Measurements from ENCODE around the gene ZNF608. TPM values are rescaled to one million over a fixed set of nuclear protein-coding genes. Genes with fewer than 3 reads are reported as not detected.
A peak's percentile ranks its signal among the peaks of the same experiment; 100 is the strongest.

Gene ZNF608
- total RNA-seq, 4 donors from 2014 or later, result 24.4 to 41.4 (median 36.1) TPM

- no peak overlapping the region for H3K27ac ChIP-seq
- no peaks in the 10 kb centered on the region for H3K36me3 ChIP-seq
- no peak for TF ChIP-seq POLR2A (IDR thresholded peaks at IDR 0.05)
- no peak overlapping the region for H3K4me3 ChIP-seq
- no peak for ATAC-seq
- H3K9me3 ChIP-seq, result no peaks in the 10 kb centered on the region
- WGBS, 2 donors (ENCODE audit: low coverage in 1 of 2), result 83 to 100% methylated on average over 1 to 4 of the region's 4 CpGs
- H3K4me1 ChIP-seq, result no peaks in the 10 kb centered on the region
- H3K27me3 ChIP-seq, result no peaks in the 10 kb centered on the region
Measured at GRCh38 chr5:124780011-124780410, 33.6 kb upstream of the ZNF608 start.

- Histone ChIP-seq H3K27ac (no peak overlapping the region), H3K4me3 (no peak overlapping the region), H3K36me3 (no peaks in the 10 kb centered on the region), H3K27me3 (no peaks in the 10 kb centered on the region), H3K9me3 (no peaks in the 10 kb centered on the region), H3K4me1 (peaks cover 0 to 8% (median 0%) of the 10 kb centered on the region in 3 donors)
- WGBS, 2 donors (ENCODE audit: low coverage in 1 of 2), result 69 to 84% methylated on average over 5 of the region's 5 CpGs
- no peak for ATAC-seq
- TF ChIP-seq EP300 (IDR thresholded peaks at IDR 0.05) (no peak), POLR2AphosphoS5 (IDR thresholded peaks at IDR 0.05) (no peak), POLR2A (IDR thresholded peaks at IDR 0.05) (no peak), CTCF (IDR thresholded peaks at IDR 0.05) (no peak)
Measured at GRCh38 chr5:124773315-124774311, 27.2 kb upstream of the ZNF608 start.

GRCh38 chr5:124772457-124773200 lies 26.2 kb upstream of the ZNF608 start:
- no peak for ATAC-seq
- no peak for TF ChIP-seq CTCF (IDR thresholded peaks at IDR 0.05)
- no peak for TF ChIP-seq POLR2AphosphoS5 (IDR thresholded peaks at IDR 0.05)
- no peak for TF ChIP-seq EP300 (IDR thresholded peaks at IDR 0.05)
- TF ChIP-seq POLR2A (IDR thresholded peaks at IDR 0.05), result no peak
- WGBS, 2 donors (ENCODE audit: low coverage in 1 of 2), result 71% methylated on average over 1 of the region's 1 CpG; no CpG with 5 or more reads in 1 of the 2 donors
- no peaks in the 10 kb centered on the region for H3K9me3 ChIP-seq
- no peaks in the 10 kb centered on the region for H3K36me3 ChIP-seq
- H3K4me3 ChIP-seq, result no peak overlapping the region
- no peak overlapping the region for H3K27ac ChIP-seq
- H3K4me1 ChIP-seq, result peaks cover 0 to 8% (median 0%) of the 10 kb centered on the region in 3 donors
- H3K27me3 ChIP-seq, result no peaks in the 10 kb centered on the region

- Histone ChIP-seq H3K36me3 (no peaks in the 10 kb centered on the region), H3K27ac (no peak overlapping the region), H3K4me1 (peaks cover 0 to 8% (median 0%) of the 10 kb centered on the region in 3 donors), H3K9me3 (no peaks in the 10 kb centered on the region), H3K4me3 (no peak overlapping the region), H3K27me3 (no peaks in the 10 kb centered on the region)
- WGBS, 2 donors (ENCODE audit: low coverage in 1 of 2), result 94 to 96% methylated on average over 3 of the region's 3 CpGs
- no peak for ATAC-seq
- TF ChIP-seq POLR2AphosphoS5 (IDR thresholded peaks at IDR 0.05), result no peak
- no peak for TF ChIP-seq CTCF (IDR thresholded peaks at IDR 0.05)
- no peak for TF ChIP-seq POLR2A (IDR thresholded peaks at IDR 0.05)
- TF ChIP-seq EP300 (IDR thresholded peaks at IDR 0.05), result no peak
Measured at GRCh38 chr5:124771761-124772160, 25.3 kb upstream of the ZNF608 start.

- Histone ChIP-seq H3K4me3 (no peak overlapping the region), H3K9me3 (no peaks in the 10 kb centered on the region), H3K27me3 (no peaks in the 10 kb centered on the region), H3K36me3 (no peaks in the 10 kb centered on the region), H3K27ac (peak overlapping the region in 3 of 4 donors; percentile 4 to 45 (median 9)), H3K4me1 (peaks cover 0 to 10% (median 0%) of the 10 kb centered on the region in 3 donors)
- peak; percentile 34 for ATAC-seq
- TF ChIP-seq EP300 (IDR thresholded peaks at IDR 0.05), result no peak
- peak; percentile 25 for TF ChIP-seq POLR2AphosphoS5 (IDR thresholded peaks at IDR 0.05)
- WGBS, 2 donors (ENCODE audit: low coverage in 1 of 2), result 12 to 27% methylated on average over 3 of the region's 3 CpGs
Measured at GRCh38 chr5:124764992-124765611, 18.7 kb upstream of the ZNF608 start.

Measured in gastroesophageal sphincter (tissue), 4 donors.